ENCODE results near the gene TMEM72.

The TMEM72 gene

DNA sequence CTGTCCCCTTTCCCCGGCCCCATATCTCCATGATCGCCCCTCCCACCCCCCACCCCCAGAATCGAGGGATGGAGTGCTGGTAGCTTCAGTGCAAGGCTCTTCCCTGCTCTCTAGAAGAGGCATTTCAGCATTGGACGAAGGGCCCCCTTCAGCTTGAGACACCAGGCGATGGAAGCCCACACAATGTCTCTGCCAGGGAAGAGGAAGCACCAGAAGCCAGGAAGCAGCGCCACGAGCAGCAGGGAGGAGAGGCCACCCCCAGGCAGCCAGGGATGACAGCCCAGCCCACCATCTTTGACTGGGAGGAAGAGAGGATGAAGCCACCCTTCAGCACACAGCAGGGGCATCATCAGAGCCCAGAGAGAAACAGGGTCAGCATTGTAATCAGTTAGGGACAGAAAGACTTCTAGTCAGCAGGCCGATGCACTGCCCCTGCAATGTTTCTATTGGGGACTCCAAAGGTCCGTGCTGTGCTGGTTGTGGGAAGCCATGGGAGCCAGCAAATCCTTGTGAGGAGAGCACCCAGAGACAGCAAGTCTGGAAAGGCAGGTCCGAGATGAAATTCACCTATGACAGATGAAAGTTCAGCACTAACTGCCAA lies 15.7 kb downstream of the TMEM72 start:
- no peaks in the 10 kb centered on the region for H3K4me1 ChIP-seq (ENCODE audit: control insufficient read depth, insufficient read depth, low read length, poor library complexity, severe bottlenecking)
- no peaks in the 10 kb centered on the region for H3K9me3 ChIP-seq (ENCODE audit: control insufficient read depth, low read length)
- no peak overlapping the region for H3K4me3 ChIP-seq (ENCODE audit: extremely low read depth, insufficient read depth, low read length, poor library complexity, severe bottlenecking)
- 73 to 83% methylated on average over 5 to 7 of the region's 10 CpGs for WGBS, 2 experiments (ENCODE audit: insufficient coverage in 2 of 2)
- no peak overlapping the region for H3K27ac ChIP-seq (ENCODE audit: low read depth, low read length, severe bottlenecking)
- H3K36me3 ChIP-seq (ENCODE audit: control insufficient read depth, insufficient read depth, low read length), result no peaks in the 10 kb centered on the region

DNA sequence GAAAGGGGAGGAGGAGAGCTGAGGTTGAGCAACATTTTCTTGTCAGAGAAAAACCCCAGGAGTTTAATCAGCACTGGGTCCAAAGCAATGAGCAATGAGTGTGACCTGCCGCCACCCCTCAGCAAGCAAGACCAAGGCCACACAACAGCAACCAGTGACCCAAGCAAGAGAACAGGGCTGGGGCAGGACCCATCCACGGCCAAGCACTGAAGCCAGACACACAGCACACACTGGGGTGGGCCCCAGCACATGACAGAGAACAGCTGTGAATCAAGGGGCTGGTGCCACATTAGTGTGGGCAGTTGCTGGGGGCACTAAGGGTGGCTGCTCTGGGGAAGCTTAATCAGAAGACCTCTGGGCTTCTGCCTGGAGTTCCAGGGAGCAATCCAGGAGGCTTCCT lies 16.2 kb downstream of the TMEM72 start:
- Histone ChIP-seq H3K36me3 (ENCODE audit: control insufficient read depth, insufficient read depth, low read length) (no peaks in the 10 kb centered on the region), H3K9me3 (ENCODE audit: control insufficient read depth, low read length) (no peaks in the 10 kb centered on the region), H3K4me1 (ENCODE audit: control insufficient read depth, insufficient read depth, low read length, poor library complexity, severe bottlenecking) (no peaks in the 10 kb centered on the region), H3K27ac (ENCODE audit: low read depth, low read length, severe bottlenecking) (no peak overlapping the region), H3K4me3 (ENCODE audit: extremely low read depth, insufficient read depth, low read length, poor library complexity, severe bottlenecking) (no peak overlapping the region)
- 70% methylated on average over 2 of the region's 2 CpGs; no CpG with 5 or more reads in 1 of the 2 experiments for WGBS, 2 experiments (ENCODE audit: insufficient coverage in 2 of 2)

DNA sequence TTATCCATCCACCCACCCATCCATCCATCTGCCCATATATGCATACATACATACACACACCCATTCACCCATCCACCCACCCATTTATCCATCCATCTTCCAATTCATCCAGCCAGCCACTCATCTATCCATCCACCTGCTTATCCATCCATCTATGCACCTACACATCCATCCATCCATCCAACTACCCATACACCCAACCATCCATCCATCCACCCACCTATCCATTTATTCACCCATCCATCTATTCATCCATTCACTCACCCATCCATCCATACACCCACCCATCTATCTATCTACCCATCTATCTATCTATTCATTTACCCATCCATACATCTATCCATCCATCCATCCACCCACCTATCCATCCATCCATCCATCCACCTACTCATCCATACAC lies 17.3 kb downstream of the TMEM72 start:
- H3K9me3 ChIP-seq (ENCODE audit: control insufficient read depth, low read length), result no peaks in the 10 kb centered on the region
- H3K27ac ChIP-seq (ENCODE audit: low read depth, low read length, severe bottlenecking), result no peak overlapping the region
- no peak overlapping the region for H3K4me3 ChIP-seq (ENCODE audit: extremely low read depth, insufficient read depth, low read length, poor library complexity, severe bottlenecking)
- no peaks in the 10 kb centered on the region for H3K36me3 ChIP-seq (ENCODE audit: control insufficient read depth, insufficient read depth, low read length)
- no peaks in the 10 kb centered on the region for H3K4me1 ChIP-seq (ENCODE audit: control insufficient read depth, insufficient read depth, low read length, poor library complexity, severe bottlenecking)

DNA sequence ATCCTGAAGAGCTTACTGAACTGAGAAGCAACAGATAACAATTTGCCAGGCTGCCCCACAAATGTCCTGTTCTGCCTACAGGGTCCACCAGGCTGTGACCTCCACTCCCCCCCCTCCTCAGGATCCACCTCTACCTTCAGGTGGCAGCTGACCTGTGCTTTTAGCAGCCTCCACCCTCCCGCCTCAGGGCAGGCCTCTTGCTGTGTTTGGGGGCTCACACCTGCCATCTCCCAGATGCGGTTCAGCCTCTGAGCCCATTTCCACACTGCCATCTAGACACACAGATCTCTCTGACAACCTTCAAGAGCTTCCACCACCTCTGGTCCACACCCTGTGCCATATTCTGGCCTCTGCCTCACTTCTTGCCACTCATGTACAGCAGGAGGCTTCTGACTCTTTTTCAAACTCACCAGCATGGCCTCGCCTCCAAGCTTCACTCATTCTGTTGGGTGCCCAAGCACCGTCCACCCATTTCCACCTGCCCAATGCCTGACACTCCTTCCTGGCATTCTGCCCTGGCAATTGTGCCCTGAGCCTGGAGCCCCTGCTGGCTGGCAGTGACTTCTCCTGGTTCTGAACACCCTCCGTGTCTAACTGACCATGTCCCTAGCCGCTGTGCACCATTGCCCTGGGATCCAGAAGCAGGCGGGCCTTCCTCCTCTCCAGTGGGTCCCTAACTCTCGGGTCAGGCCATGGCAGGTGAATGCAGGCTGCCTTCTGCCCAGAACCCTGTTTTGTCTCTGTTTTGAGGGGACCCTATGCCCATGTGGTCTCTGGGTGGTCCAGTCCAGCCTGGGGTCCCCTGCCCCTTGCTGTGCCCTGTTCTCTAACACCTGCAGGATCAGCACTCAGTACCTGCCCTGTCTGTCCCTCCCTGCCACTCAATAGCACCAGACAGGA lies 18.5 kb downstream of the TMEM72 start:
- H3K27ac ChIP-seq (ENCODE audit: low read depth, low read length, severe bottlenecking), result no peak overlapping the region
- 87 to 89% methylated on average over 7 to 8 of the region's 8 CpGs for WGBS, 2 experiments (ENCODE audit: insufficient coverage in 2 of 2)
- peaks cover 6% of the 10 kb centered on the region for H3K4me1 ChIP-seq (ENCODE audit: control insufficient read depth, insufficient read depth, low read length, poor library complexity, severe bottlenecking)
- H3K9me3 ChIP-seq (ENCODE audit: control insufficient read depth, low read length), result no peaks in the 10 kb centered on the region
- H3K36me3 ChIP-seq (ENCODE audit: control insufficient read depth, insufficient read depth, low read length), result no peaks in the 10 kb centered on the region
- no peak overlapping the region for H3K4me3 ChIP-seq (ENCODE audit: extremely low read depth, insufficient read depth, low read length, poor library complexity, severe bottlenecking)

DNA sequence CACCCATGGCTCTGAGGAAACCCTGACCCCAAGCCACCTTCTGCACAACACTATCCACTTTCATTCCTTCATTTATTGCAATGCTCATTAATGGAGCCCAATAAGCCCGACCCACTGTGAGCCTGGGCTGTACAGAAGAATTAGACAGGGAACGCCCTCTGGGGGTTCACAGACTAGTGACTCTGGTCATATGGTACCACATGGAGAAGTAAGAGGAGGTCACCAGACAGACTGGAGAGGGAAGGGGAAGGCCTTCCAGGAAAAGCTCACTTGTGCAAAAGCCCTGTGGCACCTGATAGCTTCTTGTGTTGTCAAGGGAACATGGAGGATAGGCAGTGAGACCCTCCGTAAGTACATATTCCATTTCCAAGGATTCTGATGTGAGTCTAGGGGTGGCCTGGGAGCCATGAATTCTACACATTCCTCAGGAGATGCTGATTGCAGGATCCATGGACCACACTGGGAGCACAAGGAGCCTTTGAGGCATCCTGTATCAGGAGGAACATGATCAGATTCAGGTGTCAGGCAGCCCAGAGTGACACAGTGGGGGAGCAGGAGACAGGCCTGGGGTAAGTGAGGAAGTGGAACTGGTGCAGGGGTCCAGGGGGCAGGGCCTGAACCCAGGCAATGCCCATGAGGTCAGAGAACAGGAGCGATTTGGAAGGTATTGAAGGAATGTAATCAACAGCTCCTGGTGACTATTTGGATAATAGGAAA lies 19.9 kb downstream of the TMEM72 start:
- no peak overlapping the region for H3K27ac ChIP-seq (ENCODE audit: low read depth, low read length, severe bottlenecking)
- 91 to 96% methylated on average over 4 of the region's 4 CpGs for WGBS, 2 experiments (ENCODE audit: insufficient coverage in 2 of 2)

DNA sequence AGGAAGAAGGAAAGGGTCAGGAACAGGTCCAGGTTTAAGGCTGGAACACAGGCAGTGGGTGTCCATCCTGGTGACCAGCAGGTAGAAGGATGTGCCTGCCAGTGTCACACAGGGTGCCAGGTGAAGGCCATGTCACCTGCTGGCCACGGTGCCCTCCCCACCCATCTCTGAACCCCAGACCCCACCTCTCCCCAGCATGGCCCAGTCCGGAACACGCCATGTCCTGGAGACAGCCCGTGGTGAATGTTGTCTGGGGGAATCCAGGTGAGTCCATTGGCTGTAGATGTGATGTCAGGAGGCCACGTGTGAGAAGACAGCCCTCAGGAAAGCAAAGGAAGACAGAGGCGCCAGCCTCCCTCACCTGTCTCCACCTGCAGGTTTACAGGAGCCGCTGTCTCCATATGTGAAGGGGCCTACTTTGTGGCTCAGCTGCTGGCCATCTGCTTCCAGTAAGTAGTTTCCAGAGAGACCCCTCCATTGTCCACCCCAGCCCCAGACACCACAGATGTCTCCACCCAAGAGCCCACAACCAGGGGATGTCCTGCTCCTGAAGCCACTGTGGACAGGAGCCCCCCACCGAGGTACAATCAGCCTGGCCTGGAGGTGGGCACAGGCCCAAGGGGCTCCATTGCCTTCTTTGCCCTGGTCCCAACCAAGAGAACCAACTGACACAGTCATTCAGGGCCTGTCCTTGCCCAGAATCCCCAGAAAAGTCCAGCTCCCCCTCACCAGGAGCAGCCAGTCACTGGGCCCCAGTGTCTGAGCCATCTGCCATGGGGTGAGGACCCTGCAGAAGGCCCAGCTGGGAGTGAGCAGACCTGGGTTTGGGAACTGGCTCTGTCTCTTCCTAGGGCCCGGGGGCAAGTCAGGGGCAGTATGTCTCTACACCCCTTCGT lies 20.7 kb downstream of the TMEM72 start:
- peaks cover 13% of the 10 kb centered on the region for H3K4me1 ChIP-seq (ENCODE audit: control insufficient read depth, insufficient read depth, low read length, poor library complexity, severe bottlenecking)
- H3K36me3 ChIP-seq (ENCODE audit: control insufficient read depth, insufficient read depth, low read length), result no peaks in the 10 kb centered on the region
- H3K4me3 ChIP-seq (ENCODE audit: extremely low read depth, insufficient read depth, low read length, poor library complexity, severe bottlenecking), result no peak overlapping the region
- 83 to 98% methylated on average over 6 of the region's 10 CpGs for WGBS, 2 experiments (ENCODE audit: insufficient coverage in 2 of 2)
- no peak overlapping the region for H3K27ac ChIP-seq (ENCODE audit: low read depth, low read length, severe bottlenecking)
- H3K9me3 ChIP-seq (ENCODE audit: control insufficient read depth, low read length), result no peaks in the 10 kb centered on the region

More for the DNA sequence above, 19.9 kb downstream of the TMEM72 start:
- Histone ChIP-seq H3K36me3 (ENCODE audit: control insufficient read depth, insufficient read depth, low read length) (no peaks in the 10 kb centered on the region), H3K9me3 (ENCODE audit: control insufficient read depth, low read length) (no peaks in the 10 kb centered on the region), H3K4me1 (ENCODE audit: control insufficient read depth, insufficient read depth, low read length, poor library complexity, severe bottlenecking) (peaks cover 12% of the 10 kb centered on the region), H3K4me3 (ENCODE audit: extremely low read depth, insufficient read depth, low read length, poor library complexity, severe bottlenecking) (no peak overlapping the region)

DNA sequence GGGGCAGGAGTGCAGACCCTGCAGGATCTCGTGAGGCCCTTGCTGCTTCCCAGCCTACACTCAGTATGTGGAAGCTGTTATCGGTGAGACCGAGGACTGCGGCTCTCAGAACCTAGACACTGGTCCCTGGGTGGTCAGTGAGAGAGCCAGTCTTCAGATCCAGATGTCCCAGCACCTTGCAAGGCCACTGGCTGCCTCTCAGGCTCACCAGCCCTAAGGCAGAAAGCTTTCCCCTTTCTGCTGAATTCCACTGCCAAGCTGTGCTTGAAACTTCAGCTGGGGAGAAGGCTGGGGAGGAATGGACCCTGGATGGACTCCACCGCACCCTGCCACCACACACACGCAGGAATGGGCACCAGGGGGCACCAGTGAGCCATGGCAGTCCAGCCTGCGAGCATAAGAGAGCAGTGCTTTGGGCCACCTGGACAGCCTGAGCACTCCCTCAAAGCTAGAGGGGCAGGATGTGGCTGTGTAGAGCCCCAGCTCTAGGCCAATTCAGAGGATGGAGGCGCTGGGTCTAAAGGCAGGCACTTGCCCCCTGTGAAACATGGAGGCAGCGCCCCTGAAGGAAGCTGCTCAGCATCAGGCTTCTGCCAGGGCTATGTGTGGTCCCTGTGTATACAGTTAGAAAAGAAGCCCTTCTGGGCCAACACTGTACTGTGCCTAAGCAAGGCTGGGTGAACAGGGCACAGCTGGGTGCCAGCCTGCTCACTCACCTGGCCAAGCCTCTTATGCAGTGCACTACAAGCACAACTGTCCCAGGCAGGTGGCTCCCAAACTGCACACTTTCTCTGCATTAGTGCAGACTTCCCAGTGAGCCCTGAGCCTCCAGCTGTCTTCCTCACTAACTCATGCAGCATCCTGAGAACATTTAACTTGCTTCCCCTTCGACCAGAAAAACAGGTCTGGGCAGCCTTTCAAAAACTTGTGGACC lies 21.6 kb downstream of the TMEM72 start:
- WGBS, 2 experiments (ENCODE audit: insufficient coverage in 2 of 2), result 58 to 59% methylated on average over 8 to 10 of the region's 10 CpGs
- H3K4me1 ChIP-seq (ENCODE audit: control insufficient read depth, insufficient read depth, low read length, poor library complexity, severe bottlenecking), result peaks cover 15% of the 10 kb centered on the region
- H3K9me3 ChIP-seq (ENCODE audit: control insufficient read depth, low read length), result no peaks in the 10 kb centered on the region
- no peak overlapping the region for H3K27ac ChIP-seq (ENCODE audit: low read depth, low read length, severe bottlenecking)
- H3K4me3 ChIP-seq (ENCODE audit: extremely low read depth, insufficient read depth, low read length, poor library complexity, severe bottlenecking), result no peak overlapping the region
- H3K36me3 ChIP-seq (ENCODE audit: control insufficient read depth, insufficient read depth, low read length), result no peaks in the 10 kb centered on the region

DNA sequence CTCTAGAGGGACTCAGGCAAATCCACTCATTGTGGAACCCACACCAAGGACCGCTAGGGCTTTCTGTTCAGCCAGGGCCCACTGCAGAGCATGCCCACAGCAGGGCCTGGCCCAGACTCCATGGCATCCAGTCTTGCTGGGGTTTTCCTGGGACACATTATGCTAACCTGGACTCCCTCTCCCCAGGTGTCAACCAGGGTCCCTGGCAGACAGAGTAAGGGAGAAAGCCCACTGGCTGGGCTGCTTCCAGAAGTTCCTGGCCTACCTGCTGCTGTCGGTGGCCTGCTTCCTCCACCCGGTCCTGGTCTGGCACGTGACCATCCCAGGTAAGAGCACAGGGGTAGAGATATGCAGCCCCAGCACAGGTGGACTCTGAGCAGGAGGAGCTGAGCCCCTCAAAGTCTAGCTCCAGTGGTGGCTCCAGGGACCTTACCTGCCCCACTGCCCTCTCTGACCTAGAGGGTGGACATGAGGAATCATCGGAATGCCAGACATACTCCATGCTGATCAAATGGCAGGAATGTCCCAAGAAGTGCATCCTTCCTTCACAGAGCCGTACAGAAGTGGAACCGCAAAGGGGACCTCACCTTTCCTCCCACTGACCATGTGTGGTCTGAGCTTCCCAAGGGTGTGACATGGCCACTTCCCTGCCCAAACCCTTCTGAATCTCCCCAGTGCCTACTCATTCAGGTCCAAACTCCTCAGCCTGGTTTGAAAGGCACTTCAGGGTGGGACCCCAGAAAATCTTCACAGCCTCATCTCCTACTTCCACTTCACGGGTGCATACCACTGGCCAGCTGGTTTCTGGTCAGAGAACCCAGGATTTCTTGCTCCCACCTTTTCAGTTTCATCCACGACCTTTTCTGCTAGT lies 22.5 kb downstream of the TMEM72 start:
- no peak overlapping the region for H3K27ac ChIP-seq (ENCODE audit: low read depth, low read length, severe bottlenecking)
- no peaks in the 10 kb centered on the region for H3K36me3 ChIP-seq (ENCODE audit: control insufficient read depth, insufficient read depth, low read length)
- WGBS, 2 experiments (ENCODE audit: insufficient coverage in 2 of 2), result 87 to 88% methylated on average over 9 of the region's 9 CpGs
- H3K4me1 ChIP-seq (ENCODE audit: control insufficient read depth, insufficient read depth, low read length, poor library complexity, severe bottlenecking), result peaks cover 15% of the 10 kb centered on the region
- H3K9me3 ChIP-seq (ENCODE audit: control insufficient read depth, low read length), result no peaks in the 10 kb centered on the region
- no peak overlapping the region for H3K4me3 ChIP-seq (ENCODE audit: extremely low read depth, insufficient read depth, low read length, poor library complexity, severe bottlenecking)

Data from mesodermal cell (in vitro differentiated cells).